HCT116 (cell line): Measurements from ENCODE around the gene EDN1. TPM values are rescaled to one million over a fixed set of nuclear protein-coding genes. Genes with fewer than 3 reads are reported as not detected.

Source experiments
- ATAC-seq: fragments of 200-7000 bp; cut with Tn5 transposase; 2 replicates; pipeline ENCODE4 v1.9.1; 2020; ENCODE audit warnings: mild to moderate bottlenecking, moderate library complexity
- BruUV-seq: library from RNA; stranded (reverse); fragments of 400-500 nt; replicated peaks from 2 replicates; lab custom pipeline; 2021; lab: Mats Ljungman, UMichigan
- CTCF ChIA-PET: fragments of 300-600 bp; sonication (Branson Sonifier 250); formaldehyde crosslinking; loops from one replicate; lab custom pipeline; 2021; ENCODE audit warnings: antibody characterized with exemption; lab: Charles Lee
- POLR2A ChIA-PET: fragments of 300-600, 350-600 bp; sonication (Branson Sonifier 250); formaldehyde crosslinking; loops from one replicate; lab custom pipeline; 2021; ENCODE audit warnings: antibody characterized with exemption; lab: Charles Lee
- RAD21 ChIA-PET, 2 experiments: fragments of 300-600 bp; sonication (Branson Sonifier 250); formaldehyde crosslinking; loops; one replicate each; lab custom pipeline; 2023; ENCODE audit warnings: low total read pairs in 2 of 2; ENCODE audit not compliant: uncharacterized antibody in 2 of 2, unreplicated experiment in 2 of 2, low non-redundant PET in 1 of 2; lab: Charles Lee
- DNase-seq: peaks from one replicate; pipeline ENCODE4 v3.0.0-alpha.2; 2010; ENCODE audit warnings: low read depth, low spot score
- H2AFZ ChIP-seq: fragments of 200-600 bp; shearing (Covaris generic), sonication (generic); 2 replicates; pipeline ENCODE4 v1.6.1; 2017; ENCODE audit warnings: low read depth, mixed run types, mixed read lengths, antibody characterized with exemption, low read length; ENCODE audit not compliant: poor library complexity, severe bottlenecking
- H3K27ac ChIP-seq: 2 replicates; pipeline ENCODE4 v1.5.1; 2012; ENCODE audit warnings: low read depth, low read length
- H3K27me3 ChIP-seq: fragments of 200-600 bp; sonication (generic); 2 replicates; pipeline ENCODE4 v1.6.1; 2016; ENCODE audit warnings: mixed run types, low read length, mixed read lengths; ENCODE audit not compliant: insufficient read depth
- H3K36me3 ChIP-seq, 2 experiments: fragments of 200-500 bp in 1 of 2; fragments of 200-600 bp in 1 of 2; sonication (Bioruptor generic) in 1 of 2; sonication (generic) in 1 of 2; 2 replicates each; pipeline versions ENCODE4 v1.5.1 to v1.6.1; 2014 to 2016; ENCODE audit warnings: low read length in 2 of 2, inconsistent platforms in 1 of 2, mixed read lengths in 1 of 2, mixed run types in 1 of 2; ENCODE audit not compliant: insufficient read depth in 2 of 2, control insufficient read depth in 1 of 2
- H3K4me1 ChIP-seq, 2 experiments: fragments of 200-600 bp in 1 of 2; sonication (generic) in 1 of 2; 2 replicates each; pipeline versions ENCODE4 v1.5.1 to v1.6.1; 2012 to 2017; ENCODE audit warnings: low read length in 2 of 2, inconsistent platforms in 1 of 2, mild to moderate bottlenecking in 1 of 2, mixed read lengths in 1 of 2, mixed run types in 1 of 2, moderate library complexity in 1 of 2; ENCODE audit not compliant: insufficient read depth in 2 of 2, control insufficient read depth in 1 of 2
- H3K4me2 ChIP-seq: fragments of 200-600 bp; sonication (generic); 2 replicates; pipeline ENCODE4 v1.6.1; 2017; ENCODE audit warnings: mixed run types, low read length, mixed read lengths
- H3K4me3 ChIP-seq, 2 experiments: fragments of 200-600 bp in 1 of 2; sonication (generic) in 1 of 2; replicated peaks in 1 of 2; 2 replicates each; pipeline ENCODE4 v1.5.1; 2011 to 2016; ENCODE audit warnings: low read length in 2 of 2, control low read depth in 1 of 2, low read depth in 1 of 2, mild to moderate bottlenecking in 1 of 2, mixed read lengths in 1 of 2, mixed run types in 1 of 2
- H3K79me2 ChIP-seq: fragments of 200-600 bp; sonication (generic); 2 replicates; pipeline ENCODE4 v1.6.1; 2017; ENCODE audit warnings: mild to moderate bottlenecking, mixed run types, low read length, moderate library complexity, mixed read lengths; ENCODE audit not compliant: insufficient read depth
- H3K9ac ChIP-seq: fragments of 200-600 bp; sonication (generic); 2 replicates; pipeline ENCODE4 v1.6.1; 2016; ENCODE audit warnings: low read length, mixed read lengths
- H3K9me2 ChIP-seq: fragments of 200-600 bp; sonication (generic), shearing (Covaris generic); 2 replicates; pipeline ENCODE4 v1.6.1; 2017; ENCODE audit warnings: mixed run types, mild to moderate bottlenecking, moderate library complexity; ENCODE audit not compliant: insufficient read depth
- H3K9me3 ChIP-seq, 2 experiments: fragments of 200-500 bp in 1 of 2; fragments of 200-600 bp in 1 of 2; sonication (Bioruptor generic) in 1 of 2; sonication (generic) in 1 of 2; 2 replicates each; pipeline ENCODE4 v1.6.1; 2014 to 2017; ENCODE audit warnings: low read length in 2 of 2, mixed read lengths in 2 of 2, inconsistent platforms in 1 of 2, low read depth in 1 of 2, mild to moderate bottlenecking in 1 of 2, mixed run types in 1 of 2, moderate library complexity in 1 of 2; ENCODE audit not compliant: control insufficient read depth in 1 of 2, insufficient read depth in 1 of 2
- H4K20me1 ChIP-seq: fragments of 200-600 bp; sonication (generic), shearing (Covaris generic); 2 replicates; pipeline ENCODE4 v1.6.1; 2017; ENCODE audit warnings: mixed run types, mild to moderate bottlenecking, moderate library complexity; ENCODE audit not compliant: insufficient read depth
- ATF3 ChIP-seq: IDR thresholded peaks from 2 replicates; pipeline ENCODE4 v1.6.1; 2012
- CBX3 ChIP-seq: IDR thresholded peaks from 2 replicates; pipeline ENCODE4 v1.6.1; 2012; ENCODE audit warnings: low read depth
- CTCF ChIP-seq, 3 experiments: fragments of 200-600 bp in 1 of 3; sonication (generic) in 1 of 3; IDR thresholded peaks in 2 of 3; conservative IDR thresholded peaks in 1 of 3; 2 replicates each; pipeline ENCODE4 v1.5.1; 2012 to 2017; ENCODE audit warnings: low read depth in 2 of 3, low read length in 2 of 3, antibody characterized with exemption in 1 of 3, borderline replicate concordance in 1 of 3, control low read depth in 1 of 3, mild to moderate bottlenecking in 1 of 3, mixed read lengths in 1 of 3, mixed run types in 1 of 3, moderate library complexity in 1 of 3; ENCODE audit not compliant: insufficient read depth in 1 of 3
- EGR1 ChIP-seq: IDR thresholded peaks from 2 replicates; pipeline ENCODE4 v1.6.1; 2012; ENCODE audit warnings: low read depth
- ELF1 ChIP-seq: IDR thresholded peaks from 2 replicates; pipeline ENCODE4 v1.6.1; 2012; ENCODE audit warnings: low read depth, borderline replicate concordance
- EZH2 ChIP-seq: fragments of 200-600 bp; sonication (generic); IDR thresholded peaks from 2 replicates; pipeline ENCODE4 v1.6.1; 2017; ENCODE audit warnings: antibody characterized with exemption, mixed run types
- EZH2phosphoT487 ChIP-seq: fragments of 200-600 bp; IDR thresholded peaks from 2 replicates; pipeline ENCODE4 v1.6.1; 2018; ENCODE audit warnings: antibody characterized with exemption, borderline replicate concordance
- FOSL1 ChIP-seq: IDR thresholded peaks from 2 replicates; pipeline ENCODE4 v1.6.1; 2012; ENCODE audit warnings: low read depth
- JUND ChIP-seq: IDR thresholded peaks from 2 replicates; pipeline ENCODE4 v1.6.1; 2012
- MAX ChIP-seq: IDR thresholded peaks from 2 replicates; pipeline ENCODE4 v1.6.1; 2012
- POLR2A ChIP-seq: IDR thresholded peaks from 2 replicates; pipeline ENCODE4 v1.7.0; 2011; ENCODE audit warnings: borderline replicate concordance; ENCODE audit not compliant: insufficient read depth, insufficient read length; ENCODE audit errors: extremely low read depth
- POLR2AphosphoS5 ChIP-seq: IDR thresholded peaks from 2 replicates; pipeline ENCODE4 v1.6.1; 2011; ENCODE audit warnings: mild to moderate bottlenecking, low read depth, low read length, moderate library complexity
- RAD21 ChIP-seq: IDR thresholded peaks from 2 replicates; pipeline ENCODE4 v1.6.1; 2012; ENCODE audit warnings: low read depth, mild to moderate bottlenecking
- REST ChIP-seq: IDR thresholded peaks from 2 replicates; pipeline ENCODE4 v1.6.1; 2012; ENCODE audit warnings: low read depth
- SIN3A ChIP-seq: IDR thresholded peaks from 2 replicates; pipeline ENCODE4 v1.6.1; 2012; ENCODE audit warnings: low read depth
- SP1 ChIP-seq: IDR thresholded peaks from 2 replicates; pipeline ENCODE4 v1.6.1; 2012; ENCODE audit warnings: low read depth
- SRF ChIP-seq: IDR thresholded peaks from 2 replicates; pipeline ENCODE4 v1.6.1; 2012; ENCODE audit warnings: low read depth
- TCF7L2 ChIP-seq: IDR thresholded peaks from 2 replicates; pipeline ENCODE4 v1.7.0; 2011; ENCODE audit warnings: borderline replicate concordance, inconsistent platforms; ENCODE audit not compliant: insufficient read depth, insufficient read length; ENCODE audit errors: extremely low read depth
- ZBTB33 ChIP-seq: IDR thresholded peaks from 2 replicates; pipeline ENCODE4 v1.6.1; 2011; ENCODE audit warnings: mild to moderate bottlenecking, low read length, moderate library complexity; ENCODE audit not compliant: insufficient replicate concordance; ENCODE audit errors: extremely low read depth
- ZNF274 ChIP-seq: fragments of 200-500 bp; sonication (Bioruptor generic); IDR thresholded peaks from 2 replicates; pipeline ENCODE4 v1.6.1; 2014; ENCODE audit warnings: mild to moderate bottlenecking, low read depth, low read length, inconsistent platforms
- intact Hi-C: fragments of 100-400 bp; cut with micrococcal nuclease; formaldehyde crosslinking; loops from 2 replicates; pipeline ENCODE4 v1.10.0; 2022
- total RNA-seq: library from RNA; stranded (reverse); gene quantifications from one replicate; pipeline ENCODE4 v1.2.1, GENCODE V29; 2021; ENCODE audit not compliant: unreplicated experiment

EDN1 gene
- total RNA-seq, 1 experiment from 2014 or later, result 0.22 TPM

- intact Hi-C loops, result no loop called here
Observed at GRCh38 chr6:12344961-12345693, 55.0 kb downstream of the EDN1 start.

More at GRCh38 chr6:12344961-12345693, 55.0 kb downstream of the EDN1 start:
- Histone ChIP-seq H3K4me1 (peaks cover 8 to 30% of the 10 kb centered on the region in 2 experiments; a peak in 3 of 4 replicates), H2AFZ (no peak overlapping the region), H3K9me3 (no peaks in the 10 kb centered on the region), H3K9me2 (no peaks in the 10 kb centered on the region), H3K36me3 (no peaks in the 10 kb centered on the region), H3K9ac (no peak overlapping the region), H3K27ac (no peak overlapping the region), H3K4me2 (no peak overlapping the region), H3K79me2 (no peaks in the 10 kb centered on the region), H4K20me1 (no peaks in the 10 kb centered on the region), H3K27me3 (no peaks in the 10 kb centered on the region), H3K4me3 (no peak overlapping the region)
- POLR2A ChIA-PET, result no interaction called here
- CTCF ChIA-PET, result no interaction called here
- DNase-seq, result no peak
- BruUV-seq, result no TSS peak
- no peak for ATAC-seq
- RAD21 ChIA-PET, result no interaction called here
- no peak for TF ChIP-seq POLR2AphosphoS5
- TF ChIP-seq EZH2phosphoT487, result no peak
- no peak for TF ChIP-seq ZNF274
- no peak for TF ChIP-seq CBX3
- no peak for TF ChIP-seq CTCF (IDR thresholded peaks at IDR 0.05 in 2 of 3, conservative IDR thresholded peaks at IDR 0.05 in 1 of 3; ENCODE audit: borderline replicate concordance in 1 of 3, insufficient read depth in 1 of 3, low read depth in 2 of 3, low read length in 2 of 3)
- no peak for TF ChIP-seq POLR2A
- no peak for TF ChIP-seq ELF1
- TF ChIP-seq SRF, result no peak
- no peak for TF ChIP-seq RAD21
- no peak for TF ChIP-seq MAX
- TF ChIP-seq ATF3, result no peak
- TF ChIP-seq EGR1, result no peak
- no peak for TF ChIP-seq SP1
- TF ChIP-seq ZBTB33, result no peak
- no peak for TF ChIP-seq FOSL1
- no peak for TF ChIP-seq JUND
- TF ChIP-seq REST, result no peak
- TF ChIP-seq TCF7L2, result no peak
- TF ChIP-seq EZH2, result no peak
- no peak for TF ChIP-seq SIN3A
